HG03095 (cell line): ENCODE measurements around the gene SLC25A21.
"Not testable (repeated sequence)": the region's sequence is repeated elsewhere in the genome, so short reads cannot be mapped to it uniquely, and the experiment has no call there.

Experiments used
- ATAC-seq: cut with Tn5 transposase; IDR thresholded peaks from one replicate; pipeline ENCODE4 v1.9.1; 2021; ENCODE audit warnings: moderate library complexity; ENCODE audit not compliant: unreplicated experiment

The SLC25A21 gene

GRCh38 chr14:37093364-37093763 lies 79.0 kb downstream of the SLC25A21 start:
- no peak for ATAC-seq

- ATAC-seq: no peak
These were observed 80.8 kb downstream of the SLC25A21 start for GRCh38 chr14:37091651-37092050.

- no peak for ATAC-seq
These were observed 82.4 kb downstream of the SLC25A21 start for GRCh38 chr14:37090026-37090425.

- ATAC-seq: no peak
These were observed 83.0 kb downstream of the SLC25A21 start for GRCh38 chr14:37089410-37089809.

- no peak for ATAC-seq
These were observed 83.8 kb downstream of the SLC25A21 start for GRCh38 chr14:37088356-37089215.

- no peak for ATAC-seq
These were observed 84.9 kb downstream of the SLC25A21 start for GRCh38 chr14:37087520-37087919.

GRCh38 chr14:37083599-37083998 lies 88.8 kb downstream of the SLC25A21 start:
- ATAC-seq: no peak

GRCh38 chr14:37082449-37082848 lies 90.0 kb downstream of the SLC25A21 start:
- ATAC-seq: no peak

GRCh38 chr14:37081856-37082255 lies 90.5 kb downstream of the SLC25A21 start:
- no peak for ATAC-seq

- ATAC-seq: no peak
These were observed 91.2 kb downstream of the SLC25A21 start for GRCh38 chr14:37081218-37081617.

GRCh38 chr14:37078131-37078530 lies 94.3 kb downstream of the SLC25A21 start:
- no peak for ATAC-seq

- ATAC-seq: not testable (repeated sequence)
These were observed 98.1 kb downstream of the SLC25A21 start for GRCh38 chr14:37074320-37074719.

GRCh38 chr14:37063467-37064240 lies 108.8 kb downstream of the SLC25A21 start:
- ATAC-seq: no peak

- no peak for ATAC-seq
These were observed 110.1 kb downstream of the SLC25A21 start for GRCh38 chr14:37062191-37062803.

GRCh38 chr14:37061697-37062096 lies 110.7 kb downstream of the SLC25A21 start:
- ATAC-seq: no peak

GRCh38 chr14:37060496-37061260 lies 111.7 kb downstream of the SLC25A21 start:
- ATAC-seq: no peak

- ATAC-seq: no peak
These were observed 114.6 kb downstream of the SLC25A21 start for GRCh38 chr14:37057776-37058175.

- no peak for ATAC-seq
These were observed 115.9 kb downstream of the SLC25A21 start for GRCh38 chr14:37056473-37056872.

- ATAC-seq: no peak
These were observed 117.5 kb downstream of the SLC25A21 start for GRCh38 chr14:37054869-37055268.

GRCh38 chr14:37054144-37054543 lies 118.3 kb downstream of the SLC25A21 start:
- no peak for ATAC-seq

- ATAC-seq: no peak
These were observed 120.7 kb downstream of the SLC25A21 start for GRCh38 chr14:37051680-37052079.
